Measurements from ENCODE around the gene CEP85.
"Not testable (repeated sequence)": the region's sequence is repeated elsewhere in the genome, so short reads cannot be mapped to it uniquely, and the experiment has no call there.

Gene CEP85

DNA sequence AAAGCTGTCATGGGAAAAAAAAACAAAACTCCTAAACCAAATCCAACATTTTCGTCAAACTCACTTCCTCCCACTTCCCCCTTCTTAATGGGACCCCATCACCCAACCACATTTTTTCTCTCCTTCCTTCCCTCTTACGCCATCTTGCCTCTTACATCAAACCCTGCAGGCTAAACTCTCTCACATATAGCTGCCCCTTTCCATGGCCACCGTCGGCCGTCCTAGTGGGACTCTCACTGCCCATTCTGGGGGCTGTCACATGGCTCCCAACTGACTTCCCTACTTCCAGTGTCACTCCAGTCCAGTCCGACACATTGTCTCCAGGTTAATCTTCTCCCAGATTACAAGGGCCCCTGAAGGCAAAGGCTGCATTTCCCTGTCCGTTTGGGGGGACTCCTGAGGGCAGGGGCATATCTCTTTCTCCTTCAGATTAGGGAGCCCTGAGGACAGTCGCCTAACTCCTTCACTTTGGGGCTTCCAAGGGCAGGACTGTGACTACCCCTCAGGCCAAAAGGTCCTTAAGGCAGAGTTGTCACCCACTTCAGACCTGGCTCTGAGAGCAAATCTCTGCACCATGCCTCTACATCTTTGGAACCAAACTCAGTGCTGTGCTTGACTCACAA, 71.8 kb downstream of the CEP85 start:
- DNase-seq (ENCODE audit: low spot score), result no peak
- TF ChIP-seq, protein P1, sequence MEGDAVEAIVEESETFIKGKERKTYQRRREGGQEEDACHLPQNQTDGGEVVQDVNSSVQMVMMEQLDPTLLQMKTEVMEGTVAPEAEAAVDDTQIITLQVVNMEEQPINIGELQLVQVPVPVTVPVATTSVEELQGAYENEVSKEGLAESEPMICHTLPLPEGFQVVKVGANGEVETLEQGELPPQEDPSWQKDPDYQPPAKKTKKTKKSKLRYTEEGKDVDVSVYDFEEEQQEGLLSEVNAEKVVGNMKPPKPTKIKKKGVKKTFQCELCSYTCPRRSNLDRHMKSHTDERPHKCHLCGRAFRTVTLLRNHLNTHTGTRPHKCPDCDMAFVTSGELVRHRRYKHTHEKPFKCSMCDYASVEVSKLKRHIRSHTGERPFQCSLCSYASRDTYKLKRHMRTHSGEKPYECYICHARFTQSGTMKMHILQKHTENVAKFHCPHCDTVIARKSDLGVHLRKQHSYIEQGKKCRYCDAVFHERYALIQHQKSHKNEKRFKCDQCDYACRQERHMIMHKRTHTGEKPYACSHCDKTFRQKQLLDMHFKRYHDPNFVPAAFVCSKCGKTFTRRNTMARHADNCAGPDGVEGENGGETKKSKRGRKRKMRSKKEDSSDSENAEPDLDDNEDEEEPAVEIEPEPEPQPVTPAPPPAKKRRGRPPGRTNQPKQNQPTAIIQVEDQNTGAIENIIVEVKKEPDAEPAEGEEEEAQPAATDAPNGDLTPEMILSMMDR (IDR thresholded peaks at IDR 0.05; ENCODE audit: poor library complexity, severe bottlenecking), result no peak
- H3K27me3 ChIP-seq (ENCODE audit: insufficient read depth, poor library complexity, severe bottlenecking), result no peaks in the 10 kb centered on the region
- ATAC-seq (ENCODE audit: low read depth), result peak; percentile 3; the same call in 1 of the 3 replicates
- H3K36me3 ChIP-seq (ENCODE audit: low read depth), result no peaks in the 10 kb centered on the region
- H3K4me1 ChIP-seq (ENCODE audit: insufficient read depth, poor library complexity, severe bottlenecking), result peaks cover 11% of the 10 kb centered on the region
- no peaks in the 10 kb centered on the region for H3K9me3 ChIP-seq (ENCODE audit: severe bottlenecking)
- peak overlapping the region; percentile 51 for H3K27ac ChIP-seq (ENCODE audit: poor library complexity, severe bottlenecking)
- H3K4me3 ChIP-seq (ENCODE audit: severe bottlenecking), result peak overlapping the region; percentile 78

DNA sequence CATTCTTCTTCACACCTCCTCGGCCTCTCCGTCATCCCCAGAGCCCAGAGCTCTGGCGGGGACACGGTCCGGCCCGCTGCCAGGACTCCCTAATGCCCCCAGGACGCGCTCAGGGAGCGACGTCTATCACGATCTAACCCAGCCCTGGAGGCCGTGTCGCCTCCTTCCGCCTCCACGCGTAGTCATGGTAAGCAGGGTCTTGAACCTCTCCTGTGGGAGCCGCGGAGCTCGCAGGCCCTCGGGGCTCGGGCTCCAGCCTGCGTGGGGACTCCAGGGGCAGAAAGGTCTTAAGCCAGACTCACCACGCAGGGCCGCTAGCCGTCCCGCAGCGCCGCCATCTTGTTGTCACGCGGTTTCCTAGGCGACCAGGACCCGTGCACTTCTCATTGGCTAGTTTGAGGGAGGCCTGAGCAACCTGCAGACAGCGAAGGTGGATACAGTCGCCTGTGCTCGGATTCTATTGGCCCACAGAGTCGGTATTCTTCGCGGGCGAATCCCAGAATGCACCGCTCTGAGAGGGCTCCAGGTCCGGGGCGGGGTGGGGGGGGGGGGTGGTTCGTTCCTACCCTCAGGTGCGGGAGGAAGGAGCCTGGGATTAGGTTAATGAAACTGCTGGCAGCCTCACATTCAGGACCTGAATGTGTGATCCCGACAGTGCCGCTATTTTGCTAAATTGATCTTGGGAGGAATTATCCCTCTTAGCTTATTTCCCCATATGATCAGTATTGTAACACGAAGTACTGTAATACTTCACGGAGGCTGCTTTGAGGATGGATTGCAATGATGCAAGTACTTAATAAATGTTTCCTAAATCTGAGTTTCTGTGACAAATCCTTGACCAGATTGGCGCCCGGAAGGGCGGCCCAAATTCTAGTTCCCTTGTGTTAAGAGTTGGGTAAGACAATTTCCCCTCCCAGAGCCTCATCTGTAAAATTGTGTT, 72.6 kb downstream of the CEP85 start, which contains the start of gene UBXN11:
Gene UBXN11 (minus strand): TSS at position 347 of the 940 bp plus-strand sequence. CDS start 3,753 bp downstream, outside the sequence.
- Histone ChIP-seq H3K27me3 (ENCODE audit: insufficient read depth, poor library complexity, severe bottlenecking) (no peaks in the 10 kb centered on the region), H3K4me1 (ENCODE audit: insufficient read depth, poor library complexity, severe bottlenecking) (peaks cover 9% of the 10 kb centered on the region), H3K9me3 (ENCODE audit: severe bottlenecking) (no peaks in the 10 kb centered on the region), H3K27ac (ENCODE audit: poor library complexity, severe bottlenecking) (peak within 1 kb of the TSS; percentile 51), H3K36me3 (ENCODE audit: low read depth) (no peaks in the 10 kb centered on the region), H3K4me3 (ENCODE audit: severe bottlenecking) (peak within 1 kb of the TSS; percentile 78)
- ATAC-seq (ENCODE audit: low read depth) (peak; percentile 99), DNase-seq (ENCODE audit: low spot score) (peak; percentile 97)
- TF ChIP-seq, protein P1 (IDR thresholded peaks at IDR 0.05; ENCODE audit: poor library complexity, severe bottlenecking), result no peak

DNA sequence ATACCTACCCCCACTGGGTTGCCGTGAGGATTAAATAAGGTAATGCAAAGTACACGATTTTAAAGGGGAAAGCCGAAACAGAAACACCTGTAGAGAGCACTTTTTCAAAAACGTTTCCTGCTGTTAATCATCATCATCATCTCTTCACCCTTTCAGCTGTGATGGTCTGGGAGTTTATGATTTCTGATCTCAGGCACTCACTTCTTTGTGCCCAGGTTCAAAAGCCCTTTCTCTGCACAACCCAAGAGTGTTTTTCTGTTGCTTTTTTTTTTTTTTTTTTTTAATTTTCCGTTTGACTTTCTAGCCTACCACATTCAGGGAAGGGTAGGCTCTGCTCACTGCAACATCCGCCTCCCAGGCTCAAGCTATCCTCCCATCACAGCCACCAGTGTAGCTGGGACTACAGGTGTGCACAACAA, 73.4 kb downstream of the CEP85 start:
- Histone ChIP-seq H3K4me3 (ENCODE audit: severe bottlenecking) (no peak overlapping the region), H3K36me3 (ENCODE audit: low read depth) (no peaks in the 10 kb centered on the region), H3K9me3 (ENCODE audit: severe bottlenecking) (no peaks in the 10 kb centered on the region), H3K4me1 (ENCODE audit: insufficient read depth, poor library complexity, severe bottlenecking) (peaks cover 9% of the 10 kb centered on the region), H3K27ac (ENCODE audit: poor library complexity, severe bottlenecking) (peak overlapping the region; percentile 51), H3K27me3 (ENCODE audit: insufficient read depth, poor library complexity, severe bottlenecking) (no peaks in the 10 kb centered on the region)
- ATAC-seq (ENCODE audit: low read depth) (no peak), DNase-seq (ENCODE audit: low spot score) (no peak)
- TF ChIP-seq, protein P1 (IDR thresholded peaks at IDR 0.05; ENCODE audit: poor library complexity, severe bottlenecking), result no peak

DNA sequence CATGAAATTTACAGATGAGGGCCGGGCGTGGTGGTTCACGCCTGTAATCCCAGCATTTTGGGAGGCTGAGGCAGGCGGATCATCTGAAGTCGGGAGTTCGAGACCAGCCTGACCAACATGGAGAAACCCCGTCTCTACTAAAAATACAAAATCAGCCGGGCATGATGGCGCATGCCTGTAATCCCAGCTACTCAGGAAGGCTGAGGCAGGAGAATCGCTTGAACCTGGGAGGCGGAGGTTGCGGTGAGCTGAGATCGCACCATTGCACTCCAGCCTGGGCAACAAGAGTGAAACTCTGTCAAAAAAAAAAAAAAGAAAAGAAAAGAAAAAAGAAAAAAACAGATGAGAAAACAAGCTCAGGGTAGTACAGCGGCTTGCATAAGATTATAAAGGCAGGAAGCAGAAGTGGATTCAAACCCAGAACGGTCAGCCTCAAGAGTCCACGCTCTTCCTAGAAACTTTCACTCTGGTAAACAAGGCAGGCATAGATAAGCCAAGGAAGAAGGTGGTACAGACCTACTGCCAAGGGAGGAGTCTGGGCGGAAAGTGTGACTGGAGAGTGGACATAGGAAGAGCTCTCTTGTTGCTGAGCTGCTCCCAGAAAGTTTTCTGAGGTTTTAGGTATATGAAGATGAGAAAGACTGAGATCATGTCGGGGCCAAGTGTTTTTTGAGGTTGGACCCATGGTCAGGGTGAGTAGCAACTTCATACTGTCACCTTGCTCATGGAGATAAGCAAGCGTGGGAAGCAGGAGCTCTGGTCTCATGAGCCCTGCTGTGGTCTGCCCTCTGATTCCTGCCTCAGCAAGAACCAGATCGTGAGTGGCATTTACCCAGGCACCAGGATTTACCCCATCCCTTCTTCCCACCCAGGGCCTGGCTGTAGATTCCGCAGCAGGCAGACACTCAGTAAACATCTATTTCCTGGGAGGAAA, 74.2 kb downstream of the CEP85 start:
- DNase-seq (ENCODE audit: low spot score); H3K27ac ChIP-seq (ENCODE audit: poor library complexity, severe bottlenecking); ATAC-seq (ENCODE audit: low read depth); H3K9me3 ChIP-seq (ENCODE audit: severe bottlenecking); H3K4me3 ChIP-seq (ENCODE audit: severe bottlenecking); H3K4me1 ChIP-seq (ENCODE audit: insufficient read depth, poor library complexity, severe bottlenecking); H3K36me3 ChIP-seq (ENCODE audit: low read depth); H3K27me3 ChIP-seq (ENCODE audit: insufficient read depth, poor library complexity, severe bottlenecking): not testable (repeated sequence)

DNA sequence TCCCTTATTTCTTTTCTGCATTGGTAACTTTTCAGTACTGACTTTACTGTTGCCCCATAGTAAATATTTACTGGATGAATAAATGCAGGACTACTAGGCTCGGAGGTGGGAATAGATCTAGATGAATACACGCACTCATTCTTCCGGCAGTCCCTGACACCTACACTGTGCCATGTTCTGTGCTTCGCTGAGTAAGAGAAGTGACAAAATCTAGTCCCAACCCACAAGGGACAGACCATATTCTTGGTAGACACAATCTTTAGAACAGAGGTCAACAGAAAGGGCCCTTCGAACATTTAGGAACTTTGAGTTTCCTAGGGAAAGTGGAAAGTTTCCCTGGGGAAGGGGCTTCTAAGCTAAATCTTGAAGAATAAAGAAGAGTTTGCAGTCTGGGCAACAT, 80.5 kb downstream of the CEP85 start:
- no peak for ATAC-seq (ENCODE audit: low read depth)
- no peak for DNase-seq (ENCODE audit: low spot score)
- Histone ChIP-seq H3K27me3 (ENCODE audit: insufficient read depth, poor library complexity, severe bottlenecking) (no peaks in the 10 kb centered on the region), H3K9me3 (ENCODE audit: severe bottlenecking) (no peaks in the 10 kb centered on the region), H3K4me1 (ENCODE audit: insufficient read depth, poor library complexity, severe bottlenecking) (no peaks in the 10 kb centered on the region), H3K4me3 (ENCODE audit: severe bottlenecking) (no peak overlapping the region), H3K36me3 (ENCODE audit: low read depth) (no peaks in the 10 kb centered on the region), H3K27ac (ENCODE audit: poor library complexity, severe bottlenecking) (no peak overlapping the region)
- TF ChIP-seq, protein P1 (IDR thresholded peaks at IDR 0.05; ENCODE audit: poor library complexity, severe bottlenecking), result no peak
